Testis (tissue), 2 donors: ENCODE results near the gene MPL.

Experiments
- POLR2A ChIP-seq: fragments of 450-650 bp; IDR thresholded peaks from one replicate; pipeline ENCODE4 v1.6.1; 2017; ENCODE audit warnings: antibody characterized with exemption, mild to moderate bottlenecking, moderate library complexity
- TF ChIP-seq, protein P1 (sequence below), 3 experiments: fragments of 450-650 bp in 2 of 3; fragments of 200-600 bp in 1 of 3; sonication (generic) in 1 of 3; IDR thresholded peaks; one replicate each; pipeline ENCODE4 v1.5.1; 2016 to 2019; ENCODE audit warnings: antibody characterized with exemption in 3 of 3, mild to moderate bottlenecking in 2 of 3, moderate library complexity in 1 of 3

DNA sequence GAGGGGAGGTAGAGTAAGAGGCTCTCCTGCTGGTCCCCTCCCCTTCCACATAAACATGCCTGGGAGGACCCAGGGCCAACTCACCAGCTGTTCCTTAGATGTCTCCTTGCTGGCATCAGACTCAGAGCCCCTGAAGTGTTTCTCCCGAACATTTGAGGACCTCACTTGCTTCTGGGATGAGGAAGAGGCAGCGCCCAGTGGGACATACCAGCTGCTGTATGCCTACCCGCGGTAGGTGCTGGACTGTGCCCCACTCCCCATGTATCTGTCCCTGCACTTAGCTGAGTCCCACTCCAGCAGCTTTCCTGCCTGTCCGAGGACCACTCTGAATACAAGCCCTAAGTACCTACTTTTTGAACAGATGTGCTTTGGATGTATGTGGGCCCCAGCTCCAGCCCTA, 383 bp downstream of the MPL start:
- no peak for TF ChIP-seq POLR2A
- TF ChIP-seq, protein P1, sequence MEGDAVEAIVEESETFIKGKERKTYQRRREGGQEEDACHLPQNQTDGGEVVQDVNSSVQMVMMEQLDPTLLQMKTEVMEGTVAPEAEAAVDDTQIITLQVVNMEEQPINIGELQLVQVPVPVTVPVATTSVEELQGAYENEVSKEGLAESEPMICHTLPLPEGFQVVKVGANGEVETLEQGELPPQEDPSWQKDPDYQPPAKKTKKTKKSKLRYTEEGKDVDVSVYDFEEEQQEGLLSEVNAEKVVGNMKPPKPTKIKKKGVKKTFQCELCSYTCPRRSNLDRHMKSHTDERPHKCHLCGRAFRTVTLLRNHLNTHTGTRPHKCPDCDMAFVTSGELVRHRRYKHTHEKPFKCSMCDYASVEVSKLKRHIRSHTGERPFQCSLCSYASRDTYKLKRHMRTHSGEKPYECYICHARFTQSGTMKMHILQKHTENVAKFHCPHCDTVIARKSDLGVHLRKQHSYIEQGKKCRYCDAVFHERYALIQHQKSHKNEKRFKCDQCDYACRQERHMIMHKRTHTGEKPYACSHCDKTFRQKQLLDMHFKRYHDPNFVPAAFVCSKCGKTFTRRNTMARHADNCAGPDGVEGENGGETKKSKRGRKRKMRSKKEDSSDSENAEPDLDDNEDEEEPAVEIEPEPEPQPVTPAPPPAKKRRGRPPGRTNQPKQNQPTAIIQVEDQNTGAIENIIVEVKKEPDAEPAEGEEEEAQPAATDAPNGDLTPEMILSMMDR (IDR thresholded peaks at IDR 0.05), result no peak
